ENCODE results near the gene KRTAP10-7.
"Not testable (repeated sequence)": the region's sequence is repeated elsewhere in the genome, so short reads cannot be mapped to it uniquely, and the experiment has no call there.

Gene KRTAP10-7

GRCh38 chr21:44636209-44637017 is 36.0 kb downstream of the KRTAP10-7 start:
- no peak for DNase-seq (ENCODE audit: low spot score)

- no peak for DNase-seq (ENCODE audit: low spot score)
Observed at GRCh38 chr21:44637018-44637850, 36.8 kb downstream of the KRTAP10-7 start, which contains the start of gene KRTAP10-10. KRTAP10-10 (plus strand) TSS chr21:44637356; CDS start chr21:44637418, 62 bp downstream.

GRCh38 chr21:44637851-44638348 is 37.5 kb downstream of the KRTAP10-7 start:
- not testable (repeated sequence) for DNase-seq (ENCODE audit: low spot score)

- DNase-seq (ENCODE audit: low spot score): not testable (repeated sequence)
Observed at GRCh38 chr21:44638506-44639330, 38.3 kb downstream of the KRTAP10-7 start.

GRCh38 chr21:44639331-44639655 is 38.9 kb downstream of the KRTAP10-7 start:
- no peak for DNase-seq (ENCODE audit: low spot score)

GRCh38 chr21:44640761-44641160 is 40.4 kb downstream of the KRTAP10-7 start:
- no peak for DNase-seq (ENCODE audit: low spot score)

- no peak for DNase-seq (ENCODE audit: low spot score)
Observed at GRCh38 chr21:44643741-44644310, 43.4 kb downstream of the KRTAP10-7 start.

- DNase-seq (ENCODE audit: low spot score): no peak
Observed at GRCh38 chr21:44644878-44645277, 44.5 kb downstream of the KRTAP10-7 start.

GRCh38 chr21:44646366-44647221 is 46.2 kb downstream of the KRTAP10-7 start, which contains the start of gene KRTAP10-11:
KRTAP10-11 (plus strand) TSS chr21:44646414; CDS start chr21:44646459, 45 bp downstream.
- not testable (repeated sequence) for DNase-seq (ENCODE audit: low spot score)

GRCh38 chr21:44647222-44647552 is 46.8 kb downstream of the KRTAP10-7 start:
- no peak for DNase-seq (ENCODE audit: low spot score)

GRCh38 chr21:44648557-44649311 is 48.3 kb downstream of the KRTAP10-7 start:
- no peak for DNase-seq (ENCODE audit: low spot score)

- no peak for DNase-seq (ENCODE audit: low spot score)
Observed at GRCh38 chr21:44649521-44650100, 49.2 kb downstream of the KRTAP10-7 start.

- no peak for DNase-seq (ENCODE audit: low spot score)
Observed at GRCh38 chr21:44650265-44650972, 50.0 kb downstream of the KRTAP10-7 start.

GRCh38 chr21:44650973-44651675 is 50.7 kb downstream of the KRTAP10-7 start:
- DNase-seq (ENCODE audit: low spot score): no peak
